Measurements from ENCODE around the gene METTL9.
"Not testable (repeated sequence)": the region's sequence is repeated elsewhere in the genome, so short reads cannot be mapped to it uniquely, and the experiment has no call there.

The METTL9 gene

GRCh38 chr16:21599122-21600030, at the start of gene METTL9:
METTL9 (plus strand) TSS chr16:21599577; CDS start chr16:21599734, 157 bp downstream.
- DNase-seq (ENCODE audit: low spot score) = peak; percentile 91

GRCh38 chr16:21549975-21550374, 49.4 kb upstream of the METTL9 start:
- DNase-seq (ENCODE audit: low spot score) = not testable (repeated sequence)

GRCh38 chr16:21550435-21550834, 48.9 kb upstream of the METTL9 start:
- not testable (repeated sequence) for DNase-seq (ENCODE audit: low spot score)

- not testable (repeated sequence) for DNase-seq (ENCODE audit: low spot score)
Observed at GRCh38 chr16:21551076-21551475, 48.3 kb upstream of the METTL9 start.

- DNase-seq (ENCODE audit: low spot score) = not testable (repeated sequence)
Observed at GRCh38 chr16:21551600-21551999, 47.8 kb upstream of the METTL9 start.

GRCh38 chr16:21553481-21554296, 45.7 kb upstream of the METTL9 start:
- not testable (repeated sequence) for DNase-seq (ENCODE audit: low spot score)

GRCh38 chr16:21554795-21555585, 44.4 kb upstream of the METTL9 start:
- DNase-seq (ENCODE audit: low spot score) = peak; percentile 75

- not testable (repeated sequence) for DNase-seq (ENCODE audit: low spot score)
Observed at GRCh38 chr16:21555621-21556020, 43.8 kb upstream of the METTL9 start.

- DNase-seq (ENCODE audit: low spot score) = not testable (repeated sequence)
Observed at GRCh38 chr16:21556026-21556595, 43.3 kb upstream of the METTL9 start.

GRCh38 chr16:21556651-21557241, 42.6 kb upstream of the METTL9 start:
- not testable (repeated sequence) for DNase-seq (ENCODE audit: low spot score)

GRCh38 chr16:21560462-21560861, 38.9 kb upstream of the METTL9 start:
- no peak for DNase-seq (ENCODE audit: low spot score)

- no peak for DNase-seq (ENCODE audit: low spot score)
Observed at GRCh38 chr16:21563676-21564075, 35.7 kb upstream of the METTL9 start.

GRCh38 chr16:21564367-21564766, 35.0 kb upstream of the METTL9 start:
- DNase-seq (ENCODE audit: low spot score) = not testable (repeated sequence)

GRCh38 chr16:21565507-21565860, 33.9 kb upstream of the METTL9 start:
- DNase-seq (ENCODE audit: low spot score) = no peak

- no peak for DNase-seq (ENCODE audit: low spot score)
Observed at GRCh38 chr16:21565861-21566669, 33.3 kb upstream of the METTL9 start.

GRCh38 chr16:21566891-21567414, 32.4 kb upstream of the METTL9 start:
- no peak for DNase-seq (ENCODE audit: low spot score)

- DNase-seq (ENCODE audit: low spot score) = not testable (repeated sequence)
Observed at GRCh38 chr16:21567496-21567895, 31.9 kb upstream of the METTL9 start.

GRCh38 chr16:21568502-21569189, 30.7 kb upstream of the METTL9 start:
- no peak for DNase-seq (ENCODE audit: low spot score)

- DNase-seq (ENCODE audit: low spot score) = no peak
Observed at GRCh38 chr16:21570676-21571017, 28.7 kb upstream of the METTL9 start.

- not testable (repeated sequence) for DNase-seq (ENCODE audit: low spot score)
Observed at GRCh38 chr16:21573506-21573905, 25.9 kb upstream of the METTL9 start.
